Prostate gland (tissue), 2 donors: ENCODE measurements around the gene SHROOM2.

Source experiments
- POLR2AphosphoS5 ChIP-seq: sonication (generic); formaldehyde crosslinking; IDR thresholded peaks from one replicate; pipeline ENCODE4 v1.6.1; 2017; ENCODE audit warnings: antibody characterized with exemption
- TF ChIP-seq, protein P1 (sequence below), 4 experiments: fragments of 200-600 bp in 2 of 4; fragments of 450-650 bp in 2 of 4; sonication (generic) in 2 of 4; IDR thresholded peaks; 1 replicate in 3 of 4; 2 replicates in 1 of 4; pipeline ENCODE4 v1.5.1; 2016 to 2019; ENCODE audit warnings: antibody characterized with exemption in 4 of 4, mild to moderate bottlenecking in 2 of 4, moderate library complexity in 2 of 4

DNA sequence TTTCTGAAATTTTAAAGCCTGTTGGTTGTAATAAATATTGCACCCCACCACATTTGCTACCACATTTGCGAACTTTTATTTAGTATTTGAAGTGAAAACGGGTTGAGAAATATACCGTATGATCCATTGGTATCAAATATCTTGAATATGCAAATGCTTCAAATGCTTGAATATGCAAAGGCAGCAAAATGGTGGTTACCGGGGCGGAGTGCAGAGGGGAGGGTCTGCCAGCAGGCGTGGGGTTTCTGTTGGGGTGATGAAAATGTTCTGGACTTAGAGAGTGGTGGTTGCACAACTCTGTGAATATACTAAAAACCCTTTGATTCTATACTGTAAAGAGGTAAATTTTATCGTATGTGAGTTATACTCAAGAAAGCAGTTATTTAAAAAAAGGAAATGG is 35.3 kb downstream of the SHROOM2 start:
- TF ChIP-seq, protein P1, sequence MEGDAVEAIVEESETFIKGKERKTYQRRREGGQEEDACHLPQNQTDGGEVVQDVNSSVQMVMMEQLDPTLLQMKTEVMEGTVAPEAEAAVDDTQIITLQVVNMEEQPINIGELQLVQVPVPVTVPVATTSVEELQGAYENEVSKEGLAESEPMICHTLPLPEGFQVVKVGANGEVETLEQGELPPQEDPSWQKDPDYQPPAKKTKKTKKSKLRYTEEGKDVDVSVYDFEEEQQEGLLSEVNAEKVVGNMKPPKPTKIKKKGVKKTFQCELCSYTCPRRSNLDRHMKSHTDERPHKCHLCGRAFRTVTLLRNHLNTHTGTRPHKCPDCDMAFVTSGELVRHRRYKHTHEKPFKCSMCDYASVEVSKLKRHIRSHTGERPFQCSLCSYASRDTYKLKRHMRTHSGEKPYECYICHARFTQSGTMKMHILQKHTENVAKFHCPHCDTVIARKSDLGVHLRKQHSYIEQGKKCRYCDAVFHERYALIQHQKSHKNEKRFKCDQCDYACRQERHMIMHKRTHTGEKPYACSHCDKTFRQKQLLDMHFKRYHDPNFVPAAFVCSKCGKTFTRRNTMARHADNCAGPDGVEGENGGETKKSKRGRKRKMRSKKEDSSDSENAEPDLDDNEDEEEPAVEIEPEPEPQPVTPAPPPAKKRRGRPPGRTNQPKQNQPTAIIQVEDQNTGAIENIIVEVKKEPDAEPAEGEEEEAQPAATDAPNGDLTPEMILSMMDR (IDR thresholded peaks at IDR 0.05), result no peak
- no peak for TF ChIP-seq POLR2AphosphoS5
